Neural cell (in vitro differentiated cells): ENCODE results near the gene NES. TPM values are rescaled to one million over a fixed set of nuclear protein-coding genes. Genes with fewer than 3 reads are reported as not detected.

Source experiments
- H2AFZ ChIP-seq: fragments of 200-600, 300-800 bp; sonication (generic), shearing (Covaris generic); 2 replicates; pipeline ENCODE4 v1.6.0; 2014; ENCODE audit warnings: low read depth, mild to moderate bottlenecking, antibody characterized with exemption, low read length, moderate library complexity
- H3F3A ChIP-seq: fragments of 200-600 bp; shearing (Covaris generic); 2 replicates; pipeline ENCODE4 v1.6.1; 2016; ENCODE audit warnings: mild to moderate bottlenecking, moderate library complexity, mixed read lengths, antibody characterized with exemption, low read length; ENCODE audit not compliant: insufficient read depth, poor library complexity, severe bottlenecking
- H3K27ac ChIP-seq: fragments of 200-600, 300-800 bp; sonication (generic), shearing (Covaris generic); 2 replicates; pipeline ENCODE4 v1.5.1; 2014; ENCODE audit warnings: mild to moderate bottlenecking, low read length, moderate library complexity
- H3K27me3 ChIP-seq: fragments of 300-800, 200-600 bp; sonication (generic), shearing (Covaris generic); 2 replicates; pipeline ENCODE4 v1.6.0; 2014; ENCODE audit warnings: mild to moderate bottlenecking, low read depth, low read length, moderate library complexity; ENCODE audit not compliant: insufficient read depth
- H3K36me3 ChIP-seq: fragments of 300-800, 200-600 bp; sonication (generic), shearing (Covaris generic); 2 replicates; pipeline ENCODE4 v1.5.1; 2014; ENCODE audit warnings: mild to moderate bottlenecking, antibody characterized with exemption, low read length, moderate library complexity; ENCODE audit not compliant: insufficient read depth
- H3K4me2 ChIP-seq: fragments of 300-800, 200-600 bp; sonication (generic), shearing (Covaris generic); 2 replicates; pipeline ENCODE4 v1.6.0; 2014; ENCODE audit warnings: mild to moderate bottlenecking, low read length
- H3K4me3 ChIP-seq: fragments of 300-800, 200-600 bp; sonication (generic), shearing (Covaris generic); 2 replicates; pipeline ENCODE4 v1.5.1; 2014; ENCODE audit warnings: mild to moderate bottlenecking, low read length, moderate library complexity
- H3K79me2 ChIP-seq: fragments of 200-600 bp; shearing (Covaris generic); replicated peaks from 2 replicates; pipeline ENCODE4 v1.6.0; 2014; ENCODE audit warnings: mild to moderate bottlenecking, low read length, moderate library complexity; ENCODE audit not compliant: insufficient read depth
- H3K9ac ChIP-seq: fragments of 300-800, 200-600 bp; sonication (generic), shearing (Covaris generic); 2 replicates; pipeline ENCODE4 v1.6.1; 2016; ENCODE audit warnings: mild to moderate bottlenecking, low read length, mixed read lengths
- H3K9me2 ChIP-seq: fragments of 200-600 bp; shearing (Covaris generic); 2 replicates; pipeline ENCODE4 v1.6.1; 2016; ENCODE audit warnings: mild to moderate bottlenecking, low read length, mixed read lengths; ENCODE audit not compliant: insufficient read depth
- H3K9me3 ChIP-seq: fragments of 200-600, 300-800 bp; sonication (generic), shearing (Covaris generic); 2 replicates; pipeline ENCODE4 v1.6.1; 2016; ENCODE audit warnings: mild to moderate bottlenecking, mixed run types, low read length, moderate library complexity, mixed read lengths
- H4K20me1 ChIP-seq: fragments of 200-600 bp; shearing (Covaris generic); 2 replicates; pipeline ENCODE4 v1.6.1; 2016; ENCODE audit warnings: mild to moderate bottlenecking, mixed run types; ENCODE audit not compliant: insufficient read depth
- EP300 ChIP-seq: fragments of 450-650 bp; conservative IDR thresholded peaks from 2 replicates; pipeline ENCODE4 v1.6.1; 2014; ENCODE audit warnings: antibody characterized with exemption, mild to moderate bottlenecking, moderate library complexity; ENCODE audit not compliant: poor library complexity, severe bottlenecking
- EZH2 ChIP-seq: fragments of 200-600, 300-800 bp; shearing (Covaris generic), sonication (generic); IDR thresholded peaks from 2 replicates; pipeline ENCODE4 v1.6.1; 2014; ENCODE audit warnings: antibody characterized with exemption, low read length, borderline replicate concordance, mild to moderate bottlenecking; ENCODE audit not compliant: insufficient read depth, poor library complexity, severe bottlenecking
- MXI1 ChIP-seq: fragments of 450-650 bp; conservative IDR thresholded peaks from 2 replicates; pipeline ENCODE4 v1.6.1; 2014; ENCODE audit warnings: antibody characterized with exemption, mild to moderate bottlenecking; ENCODE audit not compliant: poor library complexity, severe bottlenecking
- POLR2AphosphoS5 ChIP-seq: IDR thresholded peaks from 2 replicates; pipeline ENCODE4 v1.6.1; 2012
- RAD21 ChIP-seq: fragments of 450-650 bp; conservative IDR thresholded peaks from 2 replicates; pipeline ENCODE4 v1.6.1; 2014; ENCODE audit warnings: antibody characterized with exemption, mild to moderate bottlenecking, moderate library complexity
- REST ChIP-seq: IDR thresholded peaks from 2 replicates; pipeline ENCODE4 v1.6.1; 2012; ENCODE audit warnings: borderline replicate concordance
- SMC3 ChIP-seq: fragments of 450-650 bp; conservative IDR thresholded peaks from 2 replicates; pipeline ENCODE4 v1.6.1; 2014; ENCODE audit warnings: antibody characterized with exemption, mild to moderate bottlenecking, moderate library complexity; ENCODE audit not compliant: poor library complexity
- TAF1 ChIP-seq: IDR thresholded peaks from 2 replicates; pipeline ENCODE4 v1.6.1; 2012; ENCODE audit warnings: low read depth
- polyA plus RNA-seq: library from polyadenylated mRNA; depleted of rRNA; stranded (reverse); fragments of >200 nt; gene quantifications from 2 replicates; pipeline ENCODE4 v1.2.3, GENCODE V29; 2014
- TF ChIP-seq, protein P1 (sequence below): fragments of 450-650 bp; IDR thresholded peaks from 2 replicates; pipeline ENCODE4 v1.5.1; 2014; ENCODE audit warnings: antibody characterized with exemption, mild to moderate bottlenecking, moderate library complexity; ENCODE audit not compliant: poor library complexity, severe bottlenecking

NES gene
- polyA plus RNA-seq, 1 donor from 2014 or later = 9.9 TPM

- H3K79me2 ChIP-seq = no peaks in the 10 kb centered on the region
- H3K4me3 ChIP-seq = no peak overlapping the region
- H4K20me1 ChIP-seq = no peaks in the 10 kb centered on the region
- H3K9me2 ChIP-seq = no peaks in the 10 kb centered on the region
- H3K9me3 ChIP-seq = no peaks in the 10 kb centered on the region
- peaks cover 2% of the 10 kb centered on the region for H3K27me3 ChIP-seq
- no peak overlapping the region for H2AFZ ChIP-seq
- H3K36me3 ChIP-seq = no peaks in the 10 kb centered on the region
- no peaks in the 10 kb centered on the region for H3F3A ChIP-seq
- no peak overlapping the region for H3K4me2 ChIP-seq
- TF ChIP-seq, protein P1, sequence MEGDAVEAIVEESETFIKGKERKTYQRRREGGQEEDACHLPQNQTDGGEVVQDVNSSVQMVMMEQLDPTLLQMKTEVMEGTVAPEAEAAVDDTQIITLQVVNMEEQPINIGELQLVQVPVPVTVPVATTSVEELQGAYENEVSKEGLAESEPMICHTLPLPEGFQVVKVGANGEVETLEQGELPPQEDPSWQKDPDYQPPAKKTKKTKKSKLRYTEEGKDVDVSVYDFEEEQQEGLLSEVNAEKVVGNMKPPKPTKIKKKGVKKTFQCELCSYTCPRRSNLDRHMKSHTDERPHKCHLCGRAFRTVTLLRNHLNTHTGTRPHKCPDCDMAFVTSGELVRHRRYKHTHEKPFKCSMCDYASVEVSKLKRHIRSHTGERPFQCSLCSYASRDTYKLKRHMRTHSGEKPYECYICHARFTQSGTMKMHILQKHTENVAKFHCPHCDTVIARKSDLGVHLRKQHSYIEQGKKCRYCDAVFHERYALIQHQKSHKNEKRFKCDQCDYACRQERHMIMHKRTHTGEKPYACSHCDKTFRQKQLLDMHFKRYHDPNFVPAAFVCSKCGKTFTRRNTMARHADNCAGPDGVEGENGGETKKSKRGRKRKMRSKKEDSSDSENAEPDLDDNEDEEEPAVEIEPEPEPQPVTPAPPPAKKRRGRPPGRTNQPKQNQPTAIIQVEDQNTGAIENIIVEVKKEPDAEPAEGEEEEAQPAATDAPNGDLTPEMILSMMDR = no peak
- TF ChIP-seq POLR2AphosphoS5 (no peak), SMC3 (no peak), REST (no peak), MXI1 (no peak), RAD21 (no peak), EZH2 (no peak), EP300 (no peak), TAF1 (no peak)
- no peak overlapping the region for H3K27ac ChIP-seq
- no peak overlapping the region for H3K9ac ChIP-seq
These were observed 15.0 kb downstream of the NES start for GRCh38 chr1:156662005-156662799.

DNA sequence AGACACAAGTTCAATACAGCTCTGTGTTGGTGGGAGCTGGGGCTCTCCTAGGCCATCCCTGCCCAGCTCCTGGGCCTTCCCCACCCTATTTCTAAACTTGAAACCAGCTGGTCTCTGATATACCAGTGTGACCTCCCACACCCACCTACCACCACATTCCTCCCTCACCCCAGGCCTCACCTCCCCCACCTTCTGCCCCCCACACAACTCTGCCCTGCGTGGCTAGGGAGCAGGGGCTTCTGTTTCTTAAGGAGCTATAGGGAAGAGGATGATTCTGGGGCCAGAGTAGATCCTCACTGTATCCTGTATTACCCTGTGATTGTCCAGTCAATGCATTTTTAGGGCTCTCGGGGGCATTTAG lies 16.5 kb downstream of the NES start:
- no peak overlapping the region for H3K4me3 ChIP-seq
- no peaks in the 10 kb centered on the region for H3K36me3 ChIP-seq
- no peaks in the 10 kb centered on the region for H3K9me2 ChIP-seq
- H2AFZ ChIP-seq = no peak overlapping the region
- no peaks in the 10 kb centered on the region for H3K9me3 ChIP-seq
- H3K27ac ChIP-seq = no peak overlapping the region
- H3K27me3 ChIP-seq = peaks cover 17% of the 10 kb centered on the region
- no peaks in the 10 kb centered on the region for H4K20me1 ChIP-seq
- no peak overlapping the region for H3K4me2 ChIP-seq
- H3F3A ChIP-seq = no peaks in the 10 kb centered on the region
- no peaks in the 10 kb centered on the region for H3K79me2 ChIP-seq
- no peak overlapping the region for H3K9ac ChIP-seq
- TF ChIP-seq POLR2AphosphoS5 = no peak
- TF ChIP-seq REST = no peak
